Large intestine (tissue), 3 donors: Measurements from ENCODE around the gene QKI. TPM values are rescaled to one million over a fixed set of nuclear protein-coding genes. Genes with fewer than 3 reads are reported as not detected.

ENCODE experiments used
- DNase-seq, 2 donors: peaks; one replicate each; pipeline versions ENCODE4 v3.0.0 to v3.0.0-alpha.2; 2013
- H3K27ac ChIP-seq: one replicate; pipeline ENCODE4 v1.5.1; 2013; ENCODE audit warnings: low read length
- H3K27me3 ChIP-seq: 2 replicates; pipeline ENCODE4 v1.6.1; 2013; ENCODE audit warnings: low read length; ENCODE audit not compliant: control insufficient read depth, insufficient read depth
- H3K36me3 ChIP-seq: 2 replicates; pipeline ENCODE4 v1.6.1; 2013; ENCODE audit warnings: low read length; ENCODE audit not compliant: control insufficient read depth, insufficient read depth
- H3K4me1 ChIP-seq: one replicate; pipeline ENCODE4 v1.6.1; 2013; ENCODE audit warnings: low read length; ENCODE audit not compliant: control insufficient read depth, insufficient read depth
- H3K4me3 ChIP-seq: one replicate; pipeline ENCODE4 v1.5.1; 2013; ENCODE audit warnings: low read length
- H3K9me3 ChIP-seq: one replicate; pipeline ENCODE4 v1.6.1; 2013; ENCODE audit warnings: mild to moderate bottlenecking, low read depth, low read length, moderate library complexity; ENCODE audit not compliant: control insufficient read depth
- WGBS: methylation state at CpG from one replicate; pipeline ENCODE4 v1.1.5; 2013; ENCODE audit warnings: low lambda C conversion rate; ENCODE audit not compliant: insufficient coverage; 5-methylcytosine and 5-hydroxymethylcytosine counted together
- polyA plus RNA-seq: library from polyadenylated mRNA; unstranded; fragments of 120-200 nt; gene quantifications from one replicate; pipeline ENCODE4 v1.2.1, GENCODE V29; 2013

QKI gene
- polyA plus RNA-seq, 1 donor: 30.2 TPM

- Histone ChIP-seq H3K4me3 (no peak overlapping the region), H3K27me3 (peaks cover 4% of the 10 kb centered on the region), H3K27ac (no peak overlapping the region), H3K9me3 (no peaks in the 10 kb centered on the region), H3K4me1 (no peaks in the 10 kb centered on the region), H3K36me3 (no peaks in the 10 kb centered on the region)
- DNase-seq: no peak
- no CpG with 5 or more reads among the region's 4 CpGs for WGBS
Observed at GRCh38 chr6:163389354-163389753, 25.2 kb upstream of the QKI start.

GRCh38 chr6:163390770-163391169 is 23.7 kb upstream of the QKI start:
- no CpG with 5 or more reads among the region's 1 CpG for WGBS
- Histone ChIP-seq H3K27me3 (peaks cover 4% of the 10 kb centered on the region), H3K4me1 (no peaks in the 10 kb centered on the region), H3K9me3 (no peaks in the 10 kb centered on the region), H3K36me3 (no peaks in the 10 kb centered on the region), H3K4me3 (no peak overlapping the region), H3K27ac (no peak overlapping the region)
- DNase-seq: no peak

- no peak for DNase-seq
- 60% methylated on average over 1 of the region's 2 CpGs for WGBS
- Histone ChIP-seq H3K27me3 (peaks cover 14% of the 10 kb centered on the region), H3K9me3 (no peaks in the 10 kb centered on the region), H3K4me3 (no peak overlapping the region), H3K4me1 (no peaks in the 10 kb centered on the region), H3K36me3 (no peaks in the 10 kb centered on the region), H3K27ac (no peak overlapping the region)
Observed at GRCh38 chr6:163391985-163392384, 22.5 kb upstream of the QKI start.

- Histone ChIP-seq H3K4me3 (no peak overlapping the region), H3K27me3 (peaks cover 18% of the 10 kb centered on the region), H3K4me1 (no peaks in the 10 kb centered on the region), H3K27ac (no peak overlapping the region), H3K36me3 (no peaks in the 10 kb centered on the region), H3K9me3 (no peaks in the 10 kb centered on the region)
- WGBS: no CpG with 5 or more reads among the region's 2 CpGs
- DNase-seq: no peak
Observed at GRCh38 chr6:163392533-163392932, 22.0 kb upstream of the QKI start.

GRCh38 chr6:163393923-163394322 is 20.6 kb upstream of the QKI start:
- H3K36me3 ChIP-seq: no peaks in the 10 kb centered on the region
- WGBS: 83% methylated on average over 1 of the region's 5 CpGs

GRCh38 chr6:163394659-163395058 is 19.9 kb upstream of the QKI start:
- no CpG with 5 or more reads among the region's 4 CpGs for WGBS
- H3K9me3 ChIP-seq: no peaks in the 10 kb centered on the region
- H3K36me3 ChIP-seq: no peaks in the 10 kb centered on the region
- no peaks in the 10 kb centered on the region for H3K4me1 ChIP-seq
- peaks cover 31% of the 10 kb centered on the region for H3K27me3 ChIP-seq
- H3K27ac ChIP-seq: no peak overlapping the region
- no peak overlapping the region for H3K4me3 ChIP-seq
- no peak for DNase-seq

More at GRCh38 chr6:163393923-163394322, 20.6 kb upstream of the QKI start:
- no peak overlapping the region for H3K27ac ChIP-seq
- H3K9me3 ChIP-seq: no peaks in the 10 kb centered on the region
- H3K4me3 ChIP-seq: no peak overlapping the region
- H3K27me3 ChIP-seq: peaks cover 29% of the 10 kb centered on the region
- DNase-seq: no peak
- no peaks in the 10 kb centered on the region for H3K4me1 ChIP-seq

GRCh38 chr6:163395122-163395830 is 19.2 kb upstream of the QKI start:
- Histone ChIP-seq H3K36me3 (no peaks in the 10 kb centered on the region), H3K27ac (no peak overlapping the region), H3K27me3 (peaks cover 36% of the 10 kb centered on the region), H3K9me3 (no peaks in the 10 kb centered on the region), H3K4me3 (no peak overlapping the region), H3K4me1 (no peaks in the 10 kb centered on the region)
- 75% methylated on average over 3 of the region's 5 CpGs for WGBS
- no peak for DNase-seq

GRCh38 chr6:163395831-163396185 is 18.7 kb upstream of the QKI start:
- 90% methylated on average over 2 of the region's 3 CpGs for WGBS
- Histone ChIP-seq H3K4me1 (no peaks in the 10 kb centered on the region), H3K36me3 (no peaks in the 10 kb centered on the region), H3K27me3 (peaks cover 36% of the 10 kb centered on the region), H3K4me3 (no peak overlapping the region), H3K9me3 (no peaks in the 10 kb centered on the region), H3K27ac (no peak overlapping the region)
- DNase-seq: no peak

GRCh38 chr6:163397326-163397725 is 17.2 kb upstream of the QKI start:
- Histone ChIP-seq H3K27me3 (peaks cover 39% of the 10 kb centered on the region), H3K9me3 (no peaks in the 10 kb centered on the region), H3K4me3 (no peak overlapping the region), H3K36me3 (no peaks in the 10 kb centered on the region), H3K27ac (no peak overlapping the region), H3K4me1 (no peaks in the 10 kb centered on the region)
- no peak for DNase-seq
- 17% methylated on average over 1 of the region's 4 CpGs for WGBS

- Histone ChIP-seq H3K36me3 (no peaks in the 10 kb centered on the region), H3K9me3 (no peaks in the 10 kb centered on the region), H3K4me3 (no peak overlapping the region), H3K27me3 (peaks cover 39% of the 10 kb centered on the region), H3K27ac (no peak overlapping the region), H3K4me1 (no peaks in the 10 kb centered on the region)
- no peak for DNase-seq
- WGBS: no CpG with 5 or more reads among the region's 2 CpGs
Observed at GRCh38 chr6:163398115-163398514, 16.4 kb upstream of the QKI start.

- Histone ChIP-seq H3K4me3 (no peak overlapping the region), H3K27me3 (peaks cover 42% of the 10 kb centered on the region), H3K27ac (no peak overlapping the region), H3K9me3 (no peaks in the 10 kb centered on the region), H3K36me3 (no peaks in the 10 kb centered on the region), H3K4me1 (no peaks in the 10 kb centered on the region)
- WGBS: no CpG with 5 or more reads among the region's 9 CpGs
- DNase-seq: no peak
Observed at GRCh38 chr6:163398815-163399214, 15.7 kb upstream of the QKI start.
